CD4-positive, alpha-beta T cell treated with Interferon alpha-2 for 1 hour (primary cell): ENCODE results near the gene GFY.
"Not testable (repeated sequence)": the region's sequence is repeated elsewhere in the genome, so short reads cannot be mapped to it uniquely, and the experiment has no call there.

Source experiments
- DNase-seq, 2 donors: peaks; one replicate each; pipeline ENCODE4 v3.0.0-alpha.2; 2020 to 2022

The GFY gene

GRCh38 chr19:49430678-49431329 is 5.6 kb downstream of the GFY start:
- peak; percentile 19 to 43 for DNase-seq

GRCh38 chr19:49431330-49431749 is 6.2 kb downstream of the GFY start:
- peak; percentile 24 to 39 for DNase-seq

- DNase-seq = peak in 1 of 2 donors; percentile 49
These were observed 7.2 kb downstream of the GFY start for GRCh38 chr19:49432141-49433073.

GRCh38 chr19:49433240-49433901 is 8.2 kb downstream of the GFY start:
- no peak for DNase-seq

GRCh38 chr19:49434907-49435583 is 9.9 kb downstream of the GFY start:
- DNase-seq = no peak

- no peak for DNase-seq
These were observed 10.5 kb downstream of the GFY start for GRCh38 chr19:49435670-49436069.

- peak; percentile 55 to 63 for DNase-seq
These were observed 11.3 kb downstream of the GFY start for GRCh38 chr19:49436381-49437017.

- no peak for DNase-seq
These were observed 12.0 kb downstream of the GFY start for GRCh38 chr19:49437231-49437630.

- no peak for DNase-seq
These were observed 13.1 kb downstream of the GFY start for GRCh38 chr19:49438261-49438660.

- no peak for DNase-seq
These were observed 14.6 kb downstream of the GFY start for GRCh38 chr19:49439836-49440235.

GRCh38 chr19:49440439-49441209 is 15.4 kb downstream of the GFY start:
- DNase-seq = no peak

- peak; percentile 41 to 60 for DNase-seq
These were observed 16.2 kb downstream of the GFY start, which contains the start of gene SLC17A7 for GRCh38 chr19:49441210-49441959. SLC17A7 (minus strand) TSS chr19:49441527; CDS start chr19:49441379, 148 bp downstream.

GRCh38 chr19:49441960-49442350 is 16.8 kb downstream of the GFY start:
- no peak for DNase-seq

GRCh38 chr19:49442354-49442753 is 17.2 kb downstream of the GFY start:
- no peak for DNase-seq

GRCh38 chr19:49442771-49443365 is 17.7 kb downstream of the GFY start:
- DNase-seq = peak; percentile 42 to 65

GRCh38 chr19:49443366-49444099 is 18.3 kb downstream of the GFY start:
- DNase-seq = peak; percentile 92 to 93

- not testable (repeated sequence) for DNase-seq
These were observed 19.0 kb downstream of the GFY start for GRCh38 chr19:49444100-49444700.

- no peak for DNase-seq
These were observed 20.8 kb downstream of the GFY start for GRCh38 chr19:49445997-49446396.
